Cardiac muscle cell (in vitro differentiated cells and primary cell): ENCODE measurements around the gene LDHA. TPM values are rescaled to one million over a fixed set of nuclear protein-coding genes. Genes with fewer than 3 reads are reported as not detected.

ENCODE experiments used
- DNase-seq, 2 donors: peaks; one replicate each; pipeline versions ENCODE4 v3.0.0 to v3.0.0-alpha.2; 2010 to 2017; ENCODE audit warnings: low read depth in 1 of 2, low spot score in 1 of 2
- H3K27ac ChIP-seq: fragments of 200-600 bp; sonication (generic); 2 replicates; pipeline ENCODE4 v1.5.1; 2016
- H3K27me3 ChIP-seq: fragments of 200-600 bp; sonication (generic); 2 replicates; pipeline ENCODE4 v1.6.0; 2016; ENCODE audit warnings: control low read depth
- H3K36me3 ChIP-seq: fragments of 200-600 bp; sonication (generic); 2 replicates; pipeline ENCODE4 v1.5.1; 2016; ENCODE audit warnings: control low read depth
- H3K4me1 ChIP-seq: fragments of 200-600 bp; sonication (generic); 2 replicates; pipeline ENCODE4 v1.8.1; 2017; ENCODE audit warnings: low read depth, mild to moderate bottlenecking, mixed run types
- H3K4me3 ChIP-seq: fragments of 200-600 bp; sonication (generic); 2 replicates; pipeline ENCODE4 v1.5.1; 2016; ENCODE audit warnings: mild to moderate bottlenecking
- H3K9me3 ChIP-seq: fragments of 200-600 bp; sonication (generic); 2 replicates; pipeline ENCODE4 v1.5.1; 2017; ENCODE audit warnings: low read depth, mild to moderate bottlenecking, control low read depth
- CTCF ChIP-seq: IDR thresholded peaks from 2 replicates; pipeline ENCODE4 v1.5.1; 2012; ENCODE audit warnings: low read depth, mild to moderate bottlenecking, low read length
- polyA plus RNA-seq: library from polyadenylated mRNA; unstranded; fragments of >200 nt; fragmentation: Nextera tagmentation; extraction: Ambion mirVana; gene quantifications from 2 replicates; pipeline ENCODE4 v1.2.1, GENCODE V29; 2016
- total RNA-seq: library from RNA; depleted of rRNA; stranded (reverse); fragments of >200 nt; gene quantifications from 2 replicates; pipeline ENCODE4 v1.2.3, GENCODE V29; 2016

Gene LDHA
- total and polyA plus RNA-seq, 2 experiments from 2014 or later, result 1,055 to 3,925 TPM

GRCh38 chr11:18369398-18369797, 25.0 kb upstream of the LDHA start:
- Histone ChIP-seq H3K36me3 (peaks cover 24% of the 10 kb centered on the region), H3K27me3 (no peaks in the 10 kb centered on the region), H3K9me3 (no peaks in the 10 kb centered on the region), H3K27ac (peak overlapping the region; percentile 59), H3K4me1 (no peaks in the 10 kb centered on the region), H3K4me3 (no peak overlapping the region)
- DNase-seq, result no peak
- no peak for TF ChIP-seq CTCF

GRCh38 chr11:18371279-18371678, 23.1 kb upstream of the LDHA start:
- peaks cover 10% of the 10 kb centered on the region for H3K36me3 ChIP-seq
- no peaks in the 10 kb centered on the region for H3K4me1 ChIP-seq
- DNase-seq, result peak; percentile 20 to 56
- no peak for TF ChIP-seq CTCF
- H3K9me3 ChIP-seq, result no peaks in the 10 kb centered on the region
- no peak overlapping the region for H3K4me3 ChIP-seq
- peak overlapping the region; percentile 2 for H3K27ac ChIP-seq
- H3K27me3 ChIP-seq, result no peaks in the 10 kb centered on the region

- Histone ChIP-seq H3K27me3 (no peaks in the 10 kb centered on the region), H3K9me3 (no peaks in the 10 kb centered on the region), H3K4me1 (no peaks in the 10 kb centered on the region), H3K36me3 (peaks cover under 1% of the 10 kb centered on the region), H3K27ac (no peak overlapping the region), H3K4me3 (no peak overlapping the region)
- DNase-seq, result no peak
- TF ChIP-seq CTCF, result no peak
Measured at GRCh38 chr11:18372201-18372600, 22.2 kb upstream of the LDHA start.

- Histone ChIP-seq H3K27me3 (no peaks in the 10 kb centered on the region), H3K4me3 (no peak overlapping the region), H3K27ac (no peak overlapping the region), H3K4me1 (no peaks in the 10 kb centered on the region), H3K9me3 (no peaks in the 10 kb centered on the region), H3K36me3 (no peaks in the 10 kb centered on the region)
- TF ChIP-seq CTCF, result no peak
- DNase-seq, result no peak
Measured at GRCh38 chr11:18374956-18375355, 19.4 kb upstream of the LDHA start.

GRCh38 chr11:18375941-18376340, 18.4 kb upstream of the LDHA start:
- Histone ChIP-seq H3K36me3 (no peaks in the 10 kb centered on the region), H3K27me3 (no peaks in the 10 kb centered on the region), H3K9me3 (no peaks in the 10 kb centered on the region), H3K27ac (no peak overlapping the region), H3K4me1 (no peaks in the 10 kb centered on the region), H3K4me3 (no peak overlapping the region)
- no peak for TF ChIP-seq CTCF
- no peak for DNase-seq

- Histone ChIP-seq H3K27me3 (no peaks in the 10 kb centered on the region), H3K4me1 (peaks cover 14% of the 10 kb centered on the region), H3K27ac (no peak overlapping the region), H3K9me3 (no peaks in the 10 kb centered on the region), H3K36me3 (no peaks in the 10 kb centered on the region), H3K4me3 (no peak overlapping the region)
- no peak for DNase-seq
- no peak for TF ChIP-seq CTCF
Measured at GRCh38 chr11:18379201-18379600, 15.2 kb upstream of the LDHA start.
